K562 (cell line): ENCODE results near the gene GTSE1. TPM values are rescaled to one million over a fixed set of nuclear protein-coding genes. Genes with fewer than 3 reads are reported as not detected.

Source experiments
- ATAC-seq: fragments of 200-7000 bp; cut with Tn5 transposase; 3 replicates; pipeline ENCODE4 v1.9.1; 2020; ENCODE audit warnings: moderate library complexity
- BruUV-seq: library from RNA; stranded (reverse); fragments of 400-500 nt; replicated peaks from 2 replicates; lab custom pipeline; 2021; lab: Mats Ljungman, UMichigan
- CTCF ChIA-PET: fragments of 300-600 bp; formaldehyde crosslinking; extraction: SDS; loops from one replicate; lab custom pipeline; 2021; ENCODE audit warnings: low intra/inter-chr PET ratio; lab: Yijun Ruan, JAX
- POLR2A ChIA-PET: fragments of 300-600, 350-650 bp; sonication (Branson Sonifier 250); formaldehyde crosslinking; extraction: SDS; loops from one replicate; lab custom pipeline; 2021; ENCODE audit warnings: antibody characterized with exemption, inconsistent platforms; lab: Yijun Ruan, JAX
- DNase-seq, 4 experiments: peaks; one replicate each; pipeline versions ENCODE4 v3.0.0 to v3.0.0-alpha.2; 2011 to 2018; ENCODE audit warnings: low spot score in 3 of 4, mixed read lengths in 3 of 4; ENCODE audit errors: extremely low read depth in 1 of 4
- FAIRE-seq: peaks from 2 replicates; lab custom pipeline; 2011; peaks lifted over from hg19 to GRCh38; lab: Jason Lieb, UNC
- H2AFZ ChIP-seq: 2 replicates; pipeline ENCODE4 v1.6.0; 2011; ENCODE audit warnings: low read depth, low read length, control low read depth, inconsistent platforms
- H3K27ac ChIP-seq: fragments of 200-600 bp; 3 replicates; pipeline ENCODE4 v1.8.0; 2011; ENCODE audit warnings: low read depth, mild to moderate bottlenecking, control low read depth, inconsistent platforms, low read length, moderate library complexity, mixed read lengths; ENCODE audit errors: extremely low read depth
- H3K27me3 ChIP-seq, 2 experiments: fragments of 300-600 bp in 1 of 2; 2 replicates in 1 of 2; 3 replicates in 1 of 2; pipeline versions ENCODE4 v1.6.0 to v1.8.0; 2011; ENCODE audit warnings: inconsistent platforms in 2 of 2, low read length in 2 of 2, mild to moderate bottlenecking in 1 of 2, mixed read lengths in 1 of 2, moderate library complexity in 1 of 2; ENCODE audit not compliant: control insufficient read depth in 2 of 2, insufficient read depth in 2 of 2
- H3K36me3 ChIP-seq: fragments of 300-600 bp; 3 replicates; pipeline ENCODE4 v1.8.0; 2011; ENCODE audit warnings: mild to moderate bottlenecking, low read length, inconsistent platforms; ENCODE audit not compliant: control insufficient read depth, insufficient read depth
- H3K4me1 ChIP-seq, 2 experiments: fragments of 200-600 bp in 1 of 2; replicated peaks in 1 of 2; 2 replicates in 1 of 2; 3 replicates in 1 of 2; pipeline versions ENCODE4 v1.5.1 to v1.8.0; 2011; ENCODE audit warnings: inconsistent platforms in 2 of 2, low read length in 2 of 2, mild to moderate bottlenecking in 1 of 2, mixed read lengths in 1 of 2, moderate library complexity in 1 of 2; ENCODE audit not compliant: control insufficient read depth in 2 of 2, insufficient read depth in 2 of 2
- H3K4me2 ChIP-seq: 2 replicates; pipeline ENCODE4 v1.6.1; 2011; ENCODE audit warnings: low read length, control low read depth, inconsistent platforms, mixed read lengths; ENCODE audit not compliant: insufficient read depth
- H3K4me3 ChIP-seq: fragments of 200-600 bp; sonication (generic), shearing (Covaris generic); 2 replicates; pipeline ENCODE4 v1.5.1; 2016; ENCODE audit warnings: control low read depth, inconsistent platforms
- H3K79me2 ChIP-seq: fragments of 200-600 bp; 3 replicates; pipeline ENCODE4 v1.8.0; 2011; ENCODE audit warnings: low read length, inconsistent platforms; ENCODE audit not compliant: control insufficient read depth, insufficient read depth
- H3K9ac ChIP-seq, 2 experiments: 2 replicates each; pipeline versions ENCODE4 v1.6.0 to v1.6.1; 2011; ENCODE audit warnings: low read depth in 2 of 2, low read length in 2 of 2, control low read depth in 1 of 2, inconsistent platforms in 1 of 2, mild to moderate bottlenecking in 1 of 2, mixed read lengths in 1 of 2; ENCODE audit not compliant: insufficient read depth in 1 of 2
- H3K9me1 ChIP-seq: one replicate; pipeline ENCODE4 v1.6.0; 2011; ENCODE audit warnings: inconsistent platforms, mild to moderate bottlenecking, low read length, moderate library complexity; ENCODE audit not compliant: control insufficient read depth, insufficient read depth
- H3K9me3 ChIP-seq: replicated peaks from 2 replicates; pipeline ENCODE4 v1.5.1; 2011; ENCODE audit warnings: low read depth, low read length, inconsistent platforms; ENCODE audit not compliant: control insufficient read depth, insufficient read depth
- H4K20me1 ChIP-seq: replicated peaks from 2 replicates; pipeline ENCODE4 v1.6.1; 2011; ENCODE audit warnings: low read length, inconsistent platforms, mixed read lengths; ENCODE audit not compliant: control insufficient read depth, insufficient read depth
- ATF4 ChIP-seq: fragments of 450-650 bp; formaldehyde crosslinking; IDR thresholded peaks from 2 replicates; pipeline ENCODE4 v1.4.0; 2022; ENCODE audit warnings: mild to moderate bottlenecking, moderate library complexity
- CHD4 ChIP-seq: fragments of 200-600 bp; sonication (generic); IDR thresholded peaks from 3 replicates; pipeline ENCODE4 v1.6.1; 2012; ENCODE audit warnings: low read depth, mild to moderate bottlenecking, mixed read lengths, low read length, inconsistent platforms; ENCODE audit not compliant: insufficient read depth, insufficient replicate concordance, poor library complexity, severe bottlenecking
- HMG20B ChIP-seq: fragments of 250-450 bp; sonication (Bioruptor Pico); IDR thresholded peaks from 2 replicates; pipeline ENCODE4 v1.5.0; 2021; ENCODE audit warnings: mild to moderate bottlenecking
- JUNB ChIP-seq: fragments of 450-650 bp; formaldehyde crosslinking; conservative IDR thresholded peaks from 2 replicates; pipeline ENCODE4 v1.4.0; 2020; ENCODE audit warnings: mild to moderate bottlenecking
- KLF6 ChIP-seq: fragments of 250-450 bp; sonication (Bioruptor Pico); IDR thresholded peaks from 2 replicates; pipeline ENCODE4 v1.4.0; 2020; ENCODE audit warnings: mild to moderate bottlenecking, moderate library complexity, borderline replicate concordance
- MLLT1 ChIP-seq, 2 experiments: fragments of 450-650 bp; IDR thresholded peaks; 2 replicates each; pipeline ENCODE4 v1.6.1; 2016
- NEUROD1 ChIP-seq: fragments of 150-350 bp; IDR thresholded peaks from 2 replicates; pipeline ENCODE4 v1.6.1; 2014; ENCODE audit warnings: borderline replicate concordance, low read length, low read depth; ENCODE audit not compliant: partially characterized antibody
- PML ChIP-seq: IDR thresholded peaks from 2 replicates; pipeline ENCODE4 v1.6.1; 2012; ENCODE audit warnings: low read length, inconsistent platforms
- POLR3A ChIP-seq: IDR thresholded peaks from 2 replicates; pipeline ENCODE4 v1.6.1; 2011; ENCODE audit warnings: borderline replicate concordance, mild to moderate bottlenecking, moderate library complexity; ENCODE audit not compliant: insufficient read length, insufficient read depth; ENCODE audit errors: extremely low read depth
- RNF2 ChIP-seq: sonication (generic); IDR thresholded peaks from 2 replicates; pipeline ENCODE4 v1.6.1; 2016
- SAFB ChIP-seq: fragments of 200-400 bp; formaldehyde crosslinking; IDR thresholded peaks from 2 replicates; pipeline ENCODE4 v1.6.1; 2017; ENCODE audit warnings: low read depth, low read length, borderline replicate concordance
- TCF7 ChIP-seq: sonication (generic); IDR thresholded peaks from 2 replicates; pipeline ENCODE4 v1.6.1; 2016; ENCODE audit warnings: antibody characterized with exemption, borderline replicate concordance
- THAP7 ChIP-seq: fragments of 250-450 bp; sonication (Bioruptor Pico); IDR thresholded peaks from 2 replicates; pipeline ENCODE4 v1.5.0; 2021
- ZFX ChIP-seq: sonication (generic); formaldehyde crosslinking; IDR thresholded peaks from 2 replicates; pipeline ENCODE4 v1.8.0; 2022; ENCODE audit warnings: mild to moderate bottlenecking, missing genetic modification reagents, moderate library complexity
- ZNF280A ChIP-seq: fragments of 450-650 bp; IDR thresholded peaks from 2 replicates; pipeline ENCODE4 v1.6.1; 2018; ENCODE audit warnings: mild to moderate bottlenecking, low read depth; ENCODE audit not compliant: partially characterized antibody
- ZNF282 ChIP-seq: sonication (generic); formaldehyde crosslinking; IDR thresholded peaks from 2 replicates; pipeline ENCODE4 v1.8.1; 2023; ENCODE audit warnings: missing genetic modification reagents
- ZNF347 ChIP-seq: fragments of 450-650 bp; formaldehyde crosslinking; IDR thresholded peaks from 2 replicates; pipeline ENCODE4 v1.4.0; 2020; ENCODE audit warnings: low read depth, mild to moderate bottlenecking, moderate library complexity
- ZNF707 ChIP-seq: fragments of 250-450 bp; sonication (Bioruptor Pico); conservative IDR thresholded peaks from 2 replicates; pipeline ENCODE4 v1.8.0; 2022; ENCODE audit warnings: inconsistent platforms, mild to moderate bottlenecking, moderate library complexity
- ZNF717 ChIP-seq: fragments of 250-450 bp; sonication (Bioruptor Pico); IDR thresholded peaks from 2 replicates; pipeline ENCODE4 v1.5.0; 2021
- WGBS: fragments of 100-300 bp; shearing (Covaris generic); methylation state at CpG from one replicate; pipeline ENCODE4 v1.1.6; 2016; ENCODE audit warnings: low coverage, mixed read lengths; ENCODE audit not compliant: insufficient coverage; ENCODE audit errors: missing lambda C conversion rate; 5-methylcytosine and 5-hydroxymethylcytosine counted together
- in situ Hi-C: fragments of 300-500 bp; cut with MboI; formaldehyde crosslinking; loops from 4 replicates; pipeline ENCODE4 v1.15.0; 2018; ENCODE audit warnings: inconsistent platforms, mixed read lengths
- intact Hi-C: fragments of 100-400 bp; cut with micrococcal nuclease; formaldehyde crosslinking; loops from 2 replicates; pipeline ENCODE4 v1.14.2; 2022
- polyA plus RNA-seq, 8 experiments: library from polyadenylated mRNA; depleted of rRNA in 4 of 8; stranded (reverse) in 5 of 8; unstranded in 3 of 8; fragments of >200 nt; fragmentation: Nextera tagmentation in 2 of 8; fragmentation: Illumina TruSeq in 1 of 8; extraction: Ambion mirVana in 2 of 8; extraction: Trizol in 1 of 8; gene quantifications; 2 replicates each; pipeline versions ENCODE4 v1.2.1 to v1.2.3, GENCODE V29; 2011 to 2014; ENCODE audit warnings: inconsistent platforms in 1 of 8, missing spikeins in 1 of 8
- total RNA-seq, 7 experiments: library from RNA; depleted of rRNA in 6 of 7; stranded (reverse); fragments of >200 nt in 6 of 7; fragmentation: Illumina TruSeq in 2 of 7; extraction: Trizol in 2 of 7; gene quantifications; 2 replicates each; pipeline versions ENCODE4 v1.2.1 to v1.2.3, GENCODE V29; 2011 to 2021; ENCODE audit warnings: low replicate concordance in 1 of 7

Gene GTSE1
- total and polyA plus RNA-seq, 9 of the 15 experiments (the other 6 are each of a cell fraction or from before 2014, with no cell fraction given), result 2.5 to 22.5 (median 12.9) TPM

- intact Hi-C loops, result no loop called here
- 100% methylated on average over 3 of the region's 4 CpGs for WGBS
- ATAC-seq (no peak), FAIRE-seq (no peak), DNase-seq (no peak)
- ChIA-PET POLR2A (no interaction called here), CTCF (no interaction called here)
- no peak overlapping the region for H3K27ac ChIP-seq
- H3K9ac ChIP-seq, result no peak overlapping the region
- no peaks in the 10 kb centered on the region for H3K27me3 ChIP-seq
- no peaks in the 10 kb centered on the region for H4K20me1 ChIP-seq
- H3K36me3 ChIP-seq, result peaks cover 63% of the 10 kb centered on the region; the same call in 2 of the 3 replicates
- in situ Hi-C loops, result no loop called here
- no peak overlapping the region for H3K4me3 ChIP-seq
- no peak overlapping the region for H3K4me2 ChIP-seq
- peaks cover 3 to 4% of the 10 kb centered on the region in 2 experiments; a peak in 3 of 5 replicates for H3K4me1 ChIP-seq
- no peak overlapping the region for H2AFZ ChIP-seq
- H3K9me1 ChIP-seq, result no peaks in the 10 kb centered on the region
- no TSS peak for BruUV-seq
- no peaks in the 10 kb centered on the region; the same call in 2 of the 3 replicates for H3K79me2 ChIP-seq
- H3K9me3 ChIP-seq, result no peaks in the 10 kb centered on the region
- TF ChIP-seq PML (no peak), HMG20B (CRISPR knock-in tag) (no peak), ZNF280A (no peak), ATF4 (CRISPR knock-in tag) (no peak), NEUROD1 (no peak), KLF6 (CRISPR knock-in tag) (no peak), ZNF707 (no peak), ZNF282 (CRISPR knock-in tag) (no peak), ZNF717 (CRISPR knock-in tag) (no peak), POLR3A (no peak), CHD4 (no peak), ZFX (CRISPR knock-in tag) (no peak), SAFB (no peak), TCF7 (no peak), JUNB (CRISPR knock-in tag) (no peak), ZNF347 (no peak), RNF2 (no peak), MLLT1 (IDR thresholded peaks at IDR 0.05) (no peak), THAP7 (no peak)
These were observed 33.8 kb downstream of the GTSE1 start for GRCh38 chr22:46330426-46330825.
